ENCODE data around the gene PEX10.
A peak's percentile ranks its signal among the peaks of the same experiment; 100 is the strongest.

The PEX10 gene

GRCh38 chr1:2403273-2403672 lies 9.1 kb downstream of the PEX10 start:
- no peak for DNase-seq

- DNase-seq, result no peak
Measured at GRCh38 chr1:2402420-2402819, 9.9 kb downstream of the PEX10 start.

- DNase-seq, result no peak
Measured at GRCh38 chr1:2400950-2401649, 11.3 kb downstream of the PEX10 start.

- DNase-seq, result no peak
Measured at GRCh38 chr1:2400576-2400909, 11.8 kb downstream of the PEX10 start.

GRCh38 chr1:2399890-2400575 lies 12.3 kb downstream of the PEX10 start:
- no peak for DNase-seq

- no peak for DNase-seq
Measured at GRCh38 chr1:2398871-2399270, 13.5 kb downstream of the PEX10 start.

- DNase-seq, result no peak
Measured at GRCh38 chr1:2397007-2397679, 15.2 kb downstream of the PEX10 start.

GRCh38 chr1:2396476-2396875 lies 15.9 kb downstream of the PEX10 start:
- DNase-seq, result no peak

- DNase-seq, result no peak
Measured at GRCh38 chr1:2396059-2396458, 16.3 kb downstream of the PEX10 start.

GRCh38 chr1:2395245-2395644 lies 17.1 kb downstream of the PEX10 start:
- DNase-seq, result no peak

- DNase-seq, result no peak
Measured at GRCh38 chr1:2394761-2395160, 17.6 kb downstream of the PEX10 start.

GRCh38 chr1:2394220-2394619 lies 18.1 kb downstream of the PEX10 start:
- DNase-seq, result no peak

- DNase-seq, result no peak
Measured at GRCh38 chr1:2393471-2393877, 18.9 kb downstream of the PEX10 start.

GRCh38 chr1:2392686-2393085 lies 19.7 kb downstream of the PEX10 start:
- no peak for DNase-seq

GRCh38 chr1:2391931-2392509 lies 20.3 kb downstream of the PEX10 start:
- DNase-seq, result no peak

GRCh38 chr1:2391041-2391930 lies 21.1 kb downstream of the PEX10 start, which contains the start of the genes MORN1 and RER1:
MORN1 (minus strand) TSS chr1:2391554; CDS start chr1:2391533, 21 bp downstream.
RER1 (plus strand) TSS chr1:2391841; CDS start chr1:2395791, 3,950 bp downstream.
- DNase-seq, result peak; percentile 98

- DNase-seq, result no peak
Measured at GRCh38 chr1:2389644-2390043, 22.7 kb downstream of the PEX10 start.

GRCh38 chr1:2388004-2388913 lies 24.1 kb downstream of the PEX10 start:
- no peak for DNase-seq

GRCh38 chr1:2386636-2387611 lies 25.4 kb downstream of the PEX10 start:
- DNase-seq, result no peak

- no peak for DNase-seq
Measured at GRCh38 chr1:2385606-2386280, 26.6 kb downstream of the PEX10 start.
